Fibroblast of skin of scalp (primary cell): ENCODE results near the gene CDH18.

Experiments
- DNase-seq: peaks from one replicate; pipeline ENCODE4 v3.0.0-alpha.2; 2013

The CDH18 gene

DNA sequence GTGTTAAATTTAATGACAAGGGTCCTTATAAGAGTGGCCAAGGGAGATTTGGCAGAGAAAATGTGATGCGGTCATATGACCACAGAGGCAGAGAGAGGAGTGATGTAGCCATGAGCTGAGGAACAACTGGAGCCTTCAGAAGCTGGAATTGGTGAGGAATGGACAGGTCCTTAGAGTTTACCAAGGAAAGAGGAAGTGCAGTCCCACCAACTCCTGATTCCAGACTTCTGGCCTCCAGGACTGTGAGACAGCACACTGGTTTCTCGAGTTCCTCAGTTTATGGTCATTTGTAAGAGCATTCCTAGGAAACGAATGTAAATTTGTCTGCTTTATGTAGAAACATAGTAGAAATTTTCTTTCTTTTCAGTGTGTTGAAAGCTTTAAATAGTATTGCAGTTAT is 410.1 kb downstream of the CDH18 start:
- DNase-seq: no peak

DNA sequence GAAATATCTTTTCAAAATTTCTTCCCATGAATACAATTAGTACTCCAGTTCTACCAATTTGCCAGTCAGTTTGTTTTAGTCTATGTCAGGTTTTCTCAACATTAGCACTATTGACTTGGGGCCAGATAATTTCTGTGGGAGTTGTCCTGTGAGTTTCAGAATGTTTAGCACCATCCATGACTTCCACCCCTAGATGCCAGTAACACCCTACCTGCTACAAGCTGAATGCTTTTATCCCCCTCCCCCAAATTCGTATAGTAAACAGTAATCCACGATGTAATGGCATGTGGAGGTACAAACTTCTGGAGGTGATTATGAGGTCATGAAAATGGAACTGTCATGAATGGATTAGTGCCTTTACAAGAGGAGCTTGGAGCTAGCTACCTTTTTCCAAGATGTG is 420.0 kb downstream of the CDH18 start:
- DNase-seq: no peak

DNA sequence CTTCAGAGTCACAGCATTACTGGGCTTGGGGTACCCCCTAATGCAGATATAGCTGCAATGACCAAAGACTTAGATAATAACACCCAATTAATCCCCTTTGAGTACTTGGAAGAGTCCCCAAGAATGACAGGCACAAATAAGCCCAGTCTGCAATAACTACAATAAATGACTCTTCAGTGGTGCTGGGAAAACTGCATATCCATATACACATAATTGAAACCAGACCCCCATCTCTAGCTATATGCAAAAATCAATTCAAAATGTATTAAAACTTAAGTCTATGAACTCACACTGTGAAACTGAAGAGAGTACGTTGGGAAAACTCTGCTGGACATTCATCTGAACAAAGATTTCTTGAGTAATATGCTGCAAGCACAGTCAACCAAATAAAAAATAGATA is 422.5 kb downstream of the CDH18 start:
- no peak for DNase-seq

DNA sequence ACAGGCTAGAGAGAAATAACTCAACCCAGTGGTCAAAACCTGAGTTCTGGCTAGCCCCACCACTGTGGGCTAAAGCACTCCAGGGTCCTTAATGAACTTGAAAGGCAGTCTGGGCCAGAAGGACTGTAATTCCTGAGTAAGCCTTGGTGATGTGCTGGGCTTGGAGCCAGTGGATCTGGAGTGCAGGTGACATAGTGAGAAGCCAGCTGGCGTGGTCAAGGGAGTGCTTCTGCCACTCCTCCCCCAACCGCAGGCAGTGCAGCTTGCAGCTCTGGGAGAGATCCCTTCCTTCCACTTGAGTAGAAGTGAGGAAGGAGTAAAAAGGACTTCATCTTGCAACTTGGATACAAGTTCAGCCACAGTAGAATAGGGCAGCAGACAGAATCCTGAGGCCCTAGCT is 424.0 kb downstream of the CDH18 start:
- no peak for DNase-seq

DNA sequence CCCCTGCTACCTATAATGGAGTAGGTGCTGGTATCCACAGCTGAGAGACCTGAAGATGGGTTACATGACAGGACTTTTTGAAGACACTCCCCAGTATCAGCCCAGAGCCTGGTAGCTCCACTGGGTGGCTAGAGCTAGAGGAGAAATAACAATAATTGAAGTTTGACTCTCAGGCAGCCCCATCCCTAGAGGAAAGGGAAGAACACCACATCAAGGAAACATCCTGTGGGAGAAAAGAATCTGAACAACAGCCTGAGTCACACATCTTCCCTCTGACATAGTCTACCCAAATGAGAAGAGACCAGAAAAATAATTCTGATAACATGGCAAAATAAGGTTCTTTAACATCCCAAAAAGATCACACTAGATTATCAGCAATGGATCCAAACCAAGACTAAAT is 432.1 kb downstream of the CDH18 start:
- DNase-seq: peak; percentile 11

DNA sequence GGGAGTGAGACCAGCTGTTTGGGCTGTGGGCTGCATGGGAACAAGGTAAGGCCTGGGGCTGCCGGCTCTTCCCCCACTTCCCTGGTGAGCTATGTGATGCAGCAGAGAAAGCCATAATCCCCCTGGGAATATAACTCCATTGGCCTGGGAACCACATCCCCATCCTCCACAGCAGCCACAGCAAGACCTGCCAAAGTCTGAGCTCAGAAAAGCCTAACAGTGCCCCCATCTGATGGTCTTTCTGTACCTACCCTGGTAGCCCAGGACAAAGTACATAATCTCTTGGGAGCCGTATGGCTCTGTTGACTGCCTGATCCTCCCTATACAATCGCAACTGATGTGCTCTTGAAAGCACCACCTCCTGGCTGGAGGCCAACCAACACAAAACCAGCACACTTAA is 432.6 kb downstream of the CDH18 start:
- peak; percentile 7 for DNase-seq

DNA sequence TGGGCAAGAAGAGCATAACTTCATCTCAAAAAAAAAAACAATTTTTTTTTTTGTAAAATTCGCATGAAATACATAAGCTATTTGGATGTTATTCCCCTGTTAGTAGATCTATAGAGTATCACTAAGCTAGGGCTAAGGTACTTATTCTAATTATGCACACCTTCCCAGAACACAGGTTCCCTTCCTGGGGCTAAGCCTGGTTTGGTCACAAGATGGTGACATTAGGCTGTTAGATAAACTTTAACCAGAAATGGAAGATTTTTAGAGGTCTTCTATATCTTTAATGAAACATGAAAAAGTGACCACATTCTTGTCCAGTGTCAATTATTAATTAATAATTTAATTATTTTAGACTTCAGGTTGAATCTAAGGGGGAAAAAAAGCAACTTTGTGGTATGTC is 433.5 kb downstream of the CDH18 start:
- no peak for DNase-seq

DNA sequence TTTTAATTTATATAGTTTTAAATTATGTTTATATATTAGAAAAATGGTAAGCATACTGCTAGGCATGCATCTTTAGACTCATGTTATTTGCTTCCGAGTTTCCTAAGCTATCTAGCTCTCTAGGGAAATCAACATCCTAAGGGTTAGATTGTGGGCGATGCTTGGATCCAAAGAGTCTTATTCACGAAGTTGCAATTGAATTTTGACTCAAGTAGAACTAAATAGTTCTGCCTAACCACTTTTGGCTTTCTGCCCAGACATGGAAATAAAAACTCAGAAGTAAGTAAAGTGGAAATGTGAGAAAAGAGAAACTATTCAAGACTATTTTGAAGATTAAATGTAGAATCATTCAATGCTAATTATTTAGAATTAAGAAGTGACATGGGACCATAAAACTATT is 440.4 kb downstream of the CDH18 start:
- peak; percentile 70 for DNase-seq

DNA sequence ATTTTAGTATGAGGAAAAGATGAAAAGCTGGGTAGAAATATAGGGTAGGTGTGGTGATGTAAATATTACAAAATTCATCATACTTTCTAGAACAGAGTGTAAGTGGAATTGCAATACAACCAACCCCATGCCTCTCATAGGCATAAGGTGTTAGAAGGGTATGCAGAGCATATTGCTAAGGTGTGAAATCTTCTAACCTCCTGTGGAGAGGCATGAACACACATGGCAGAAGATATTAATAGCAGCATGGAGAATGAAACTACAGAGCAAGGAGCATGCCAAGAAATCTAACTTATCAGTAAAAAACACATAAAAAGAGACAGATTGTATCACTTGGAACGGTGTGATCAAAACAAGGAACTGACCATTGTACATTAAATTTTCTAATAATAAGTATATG is 441.5 kb downstream of the CDH18 start:
- no peak for DNase-seq

DNA sequence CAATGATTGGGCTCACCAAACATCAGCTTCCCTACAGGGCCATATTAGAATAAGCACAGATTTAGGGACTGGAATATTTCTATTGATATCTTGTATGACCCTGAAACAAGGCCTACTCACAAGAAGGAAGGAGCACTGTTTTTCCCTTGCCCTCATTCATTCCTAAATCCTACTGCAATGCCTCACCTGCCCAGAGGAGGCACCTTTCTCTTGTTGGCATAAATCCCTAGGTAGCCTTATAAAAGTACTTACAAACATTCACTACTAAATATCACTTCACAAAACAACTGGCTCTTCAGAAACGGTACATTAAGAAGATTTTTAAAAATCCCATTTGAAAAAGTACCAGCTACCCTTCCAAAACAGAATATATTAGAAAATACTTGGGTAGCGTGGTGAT is 449.4 kb downstream of the CDH18 start:
- no peak for DNase-seq

DNA sequence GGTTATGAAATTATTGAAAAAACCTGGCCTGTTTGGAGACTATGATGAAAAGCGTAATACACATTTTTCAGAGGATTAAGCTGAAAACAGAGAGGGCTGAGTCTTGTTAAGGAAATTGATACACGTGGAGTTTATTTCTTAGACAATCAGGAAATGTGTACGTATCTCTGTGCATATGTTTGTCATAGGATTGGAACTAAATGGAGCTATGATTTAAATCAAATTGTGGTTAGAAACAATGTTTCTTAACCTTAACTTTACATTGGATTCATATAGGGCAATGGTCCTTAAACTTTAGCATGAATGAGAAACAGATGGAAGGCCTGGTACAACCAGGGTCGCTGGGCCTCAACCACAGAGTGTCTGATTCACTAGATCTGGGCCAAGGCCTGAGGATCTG is 451.6 kb downstream of the CDH18 start:
- no peak for DNase-seq

DNA sequence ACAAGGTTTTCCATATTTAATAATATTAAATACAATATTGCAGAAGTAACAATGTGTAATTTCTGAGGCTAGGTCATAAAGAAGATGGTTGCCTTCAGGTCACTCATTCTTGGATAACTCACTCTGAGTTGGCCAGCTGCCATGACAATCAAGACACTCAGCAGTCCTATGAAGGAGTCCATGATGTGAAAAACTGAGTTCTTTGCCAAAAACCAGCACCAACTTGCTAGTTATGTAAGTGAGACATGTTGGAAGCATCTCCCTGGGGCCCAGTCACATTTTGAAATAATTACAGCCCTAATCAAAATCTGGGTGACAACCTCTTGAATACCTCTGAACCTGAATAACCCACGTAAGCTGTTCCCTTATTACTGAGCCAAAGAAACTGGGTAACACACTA is 453.2 kb downstream of the CDH18 start:
- DNase-seq: peak; percentile 5

DNA sequence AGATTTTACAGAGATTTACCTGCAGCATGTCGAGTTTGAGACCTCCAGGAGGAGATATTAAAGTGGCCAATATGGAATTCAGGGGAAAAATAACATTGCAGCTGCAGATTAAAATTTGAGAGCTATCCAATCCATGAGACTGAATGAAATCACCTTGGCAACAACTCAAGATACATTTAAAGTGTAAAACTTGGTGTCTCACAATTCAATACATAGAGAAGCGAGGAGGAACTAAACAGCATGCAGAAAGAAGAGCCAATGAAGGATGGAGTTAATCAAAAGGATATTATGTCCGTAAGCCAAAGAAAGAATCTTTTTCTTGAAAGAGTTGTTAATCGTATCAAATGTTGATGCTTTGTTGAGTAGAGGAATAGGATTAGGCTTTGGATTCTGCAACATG is 455.1 kb downstream of the CDH18 start:
- no peak for DNase-seq

DNA sequence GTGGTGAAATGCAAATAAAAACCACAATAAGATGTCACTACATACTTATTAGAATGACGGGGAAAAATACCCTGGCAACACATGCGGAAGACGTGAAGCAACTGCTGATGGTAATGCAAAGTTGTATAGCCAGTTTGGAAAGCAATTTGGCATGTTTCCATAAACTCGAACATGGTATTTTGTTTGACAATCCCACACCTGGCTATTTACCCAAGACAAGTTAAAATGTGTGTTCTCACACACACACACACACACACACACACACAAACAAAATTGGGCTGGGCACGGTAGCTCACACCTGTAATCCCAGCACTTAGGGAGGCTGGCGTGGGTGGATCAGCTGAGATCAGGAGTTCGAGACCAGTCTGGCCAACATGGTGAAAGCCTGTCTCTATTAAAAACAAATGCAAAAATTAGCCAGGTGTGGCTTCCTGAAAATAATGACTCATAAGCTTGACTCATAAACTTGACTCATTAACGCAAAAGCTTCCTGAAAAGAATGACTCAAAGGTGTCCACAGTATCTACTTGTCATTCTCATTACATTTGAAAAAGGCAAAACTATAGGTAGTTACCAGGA is 456.5 kb downstream of the CDH18 start:
- no peak for DNase-seq

DNA sequence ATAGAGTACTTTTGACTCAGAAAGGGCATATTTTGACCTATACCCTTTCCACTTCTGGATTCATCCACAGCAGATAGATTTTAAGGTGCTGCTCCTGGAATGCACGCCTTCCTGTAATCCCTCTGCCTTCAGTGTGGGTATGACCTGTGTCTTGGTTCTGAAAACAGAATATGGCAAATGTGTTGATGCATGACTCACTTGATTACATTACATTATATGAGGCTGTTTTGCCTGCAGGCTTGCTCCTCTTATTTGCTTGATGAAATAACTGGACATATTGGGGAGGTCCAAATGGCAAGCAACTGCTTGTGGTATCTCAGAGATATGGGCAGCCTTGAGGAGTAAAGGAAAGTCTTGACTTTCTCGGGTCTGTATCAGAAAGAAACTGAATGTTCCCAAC is 468.6 kb downstream of the CDH18 start:
- no peak for DNase-seq

DNA sequence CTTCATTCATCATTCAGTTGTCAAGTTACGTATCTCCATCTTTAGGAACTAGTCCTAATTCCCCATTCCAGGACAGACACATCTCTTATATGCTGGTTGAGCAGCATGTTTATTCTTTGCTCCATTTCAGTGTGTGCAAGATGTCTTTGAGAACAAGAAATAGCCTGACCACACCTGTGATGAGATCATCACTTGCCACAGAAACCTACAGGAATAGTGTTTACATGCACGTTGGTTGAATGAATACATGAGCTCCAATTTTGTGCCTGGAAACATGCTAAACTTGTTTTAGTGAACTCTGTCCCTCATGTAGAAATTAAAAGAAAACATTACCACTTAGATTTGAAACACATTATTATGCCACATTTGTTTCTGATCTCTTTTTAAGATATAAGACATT is 489.1 kb downstream of the CDH18 start:
- no peak for DNase-seq

DNA sequence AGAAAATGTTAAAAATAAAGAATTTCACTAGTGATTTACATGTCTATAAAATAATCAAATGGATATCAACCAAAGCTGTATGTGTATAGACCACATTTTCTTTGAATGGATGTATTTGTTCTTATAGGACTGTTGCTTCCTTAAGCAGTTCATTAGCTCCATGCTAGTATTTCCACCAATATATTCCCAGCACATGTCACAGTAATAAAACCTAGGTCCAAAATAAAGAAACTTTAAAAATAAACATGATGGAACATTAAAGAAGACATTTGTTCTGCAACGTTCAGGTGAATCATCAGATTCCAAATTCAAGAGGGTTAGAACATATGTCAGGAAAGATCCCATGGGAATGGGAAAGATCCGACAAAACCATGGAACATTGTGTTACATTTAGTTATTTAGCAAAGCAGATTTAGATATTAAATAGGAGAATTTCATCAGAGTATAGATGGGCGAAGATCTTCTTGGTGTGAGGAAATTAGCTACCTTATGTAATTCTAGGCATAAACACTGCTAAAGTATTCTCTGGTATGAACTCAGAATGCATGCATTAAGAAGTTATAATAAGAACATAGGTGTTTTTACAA is 490.7 kb downstream of the CDH18 start:
- DNase-seq: no peak

DNA sequence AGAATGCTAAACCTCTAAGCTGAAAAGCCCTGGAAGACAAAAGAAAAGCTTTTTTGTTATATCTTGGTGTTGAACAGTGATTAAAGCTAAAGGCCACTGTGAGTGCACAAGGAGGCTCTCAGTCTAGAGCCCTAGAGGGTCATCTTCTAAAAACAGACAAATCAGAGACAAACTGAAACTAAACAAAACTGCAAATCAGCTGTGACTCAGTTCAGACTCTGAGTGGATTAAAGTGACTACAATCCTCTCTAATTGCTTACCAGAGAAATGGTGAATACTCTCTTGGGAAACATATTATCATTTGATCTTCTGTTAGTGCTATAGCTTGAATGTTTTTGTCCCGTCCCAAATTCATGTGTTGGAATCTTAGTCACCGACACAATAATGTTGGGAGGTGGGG is 491.9 kb downstream of the CDH18 start:
- DNase-seq: no peak

DNA sequence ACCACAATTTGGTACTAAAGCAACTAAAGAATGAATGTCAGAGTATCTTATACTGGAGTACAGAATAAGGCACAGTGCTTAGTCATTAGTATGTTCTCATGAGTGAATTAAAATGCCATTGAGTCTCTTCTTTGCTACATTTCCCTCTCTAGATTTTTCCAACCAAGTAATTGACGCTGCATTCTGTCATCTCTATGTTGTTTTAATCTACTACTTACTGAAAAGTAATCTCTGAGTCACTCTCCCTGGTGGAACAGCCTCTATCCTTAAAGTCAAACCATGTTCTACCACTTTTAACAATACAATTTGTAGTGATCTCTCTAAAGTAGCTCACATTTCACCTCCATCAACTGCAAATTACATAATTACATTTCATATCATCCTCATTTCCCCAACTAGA is 495.1 kb downstream of the CDH18 start:
- no peak for DNase-seq

DNA sequence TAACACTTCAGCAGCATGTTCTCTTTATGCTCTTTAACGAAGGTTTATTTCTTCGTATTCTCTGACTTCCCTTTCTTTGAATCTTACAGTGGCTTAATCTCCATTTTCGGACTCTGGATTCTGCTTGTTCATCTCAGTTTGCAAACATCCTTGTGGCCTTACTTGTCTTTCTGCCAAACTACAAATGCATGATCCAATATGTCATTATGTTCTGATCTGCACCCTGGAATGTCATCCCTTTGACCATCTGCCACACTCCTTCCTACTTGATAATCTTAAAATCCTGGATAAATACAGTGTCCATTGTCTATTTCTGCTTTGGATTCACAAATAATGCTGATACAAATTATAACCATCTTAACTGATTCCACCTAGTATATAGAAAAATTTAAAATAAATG is 499.2 kb downstream of the CDH18 start:
- DNase-seq: no peak

DNA sequence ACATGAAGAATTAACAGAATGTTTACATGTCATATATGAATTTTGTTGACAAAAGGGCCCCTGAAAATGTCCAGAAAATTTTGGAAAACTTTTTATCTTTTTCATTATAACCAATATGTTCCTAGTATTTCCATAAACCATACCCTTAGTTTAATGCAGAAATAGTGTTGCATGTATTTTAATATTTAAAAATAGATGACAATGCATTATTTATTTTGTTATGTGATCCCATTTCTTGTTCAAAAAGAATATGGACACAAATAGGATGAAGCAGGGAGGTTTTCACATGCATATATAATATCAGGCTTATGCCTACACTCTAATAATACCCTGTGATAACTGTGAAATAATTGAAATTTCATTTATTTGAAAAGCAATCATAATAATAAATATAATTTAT is 500.5 kb downstream of the CDH18 start:
- DNase-seq: no peak

DNA sequence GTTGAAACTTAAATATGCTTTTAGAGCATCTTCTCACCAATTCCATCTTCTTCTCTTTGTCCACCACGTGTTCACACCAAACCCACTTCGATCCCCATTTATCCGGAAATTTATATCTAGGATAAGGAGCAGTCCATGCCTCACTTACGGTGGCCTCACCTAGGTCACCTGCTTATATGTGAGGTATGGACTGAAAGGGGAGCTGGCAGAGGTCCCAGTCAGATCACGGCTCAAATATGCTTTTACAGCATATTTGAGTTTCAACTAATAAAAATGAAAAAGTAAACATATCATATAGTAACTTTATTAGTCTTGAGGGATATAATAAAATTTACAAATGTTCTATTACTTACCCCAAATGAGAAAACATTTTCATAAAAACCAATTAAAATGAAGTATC is 508.4 kb downstream of the CDH18 start:
- DNase-seq: no peak

DNA sequence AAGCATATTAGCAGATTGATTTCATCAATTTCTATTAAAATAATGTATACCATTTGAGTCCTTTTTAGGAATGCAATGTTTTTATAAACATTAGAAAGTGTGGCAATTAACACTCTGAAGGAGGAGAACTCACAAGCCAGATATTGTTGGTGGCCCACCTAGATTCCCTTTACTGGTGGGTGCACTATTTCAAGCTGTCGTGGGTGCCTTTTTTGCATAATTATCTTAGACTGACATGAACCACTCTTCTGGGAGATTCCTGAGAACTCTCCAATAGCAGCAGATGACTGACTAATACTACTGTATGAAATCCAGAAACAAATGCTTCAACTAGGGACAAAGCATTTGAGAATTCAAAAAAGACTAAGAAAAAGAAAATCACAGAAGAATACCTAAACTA is 526.0 kb downstream of the CDH18 start:
- no peak for DNase-seq

DNA sequence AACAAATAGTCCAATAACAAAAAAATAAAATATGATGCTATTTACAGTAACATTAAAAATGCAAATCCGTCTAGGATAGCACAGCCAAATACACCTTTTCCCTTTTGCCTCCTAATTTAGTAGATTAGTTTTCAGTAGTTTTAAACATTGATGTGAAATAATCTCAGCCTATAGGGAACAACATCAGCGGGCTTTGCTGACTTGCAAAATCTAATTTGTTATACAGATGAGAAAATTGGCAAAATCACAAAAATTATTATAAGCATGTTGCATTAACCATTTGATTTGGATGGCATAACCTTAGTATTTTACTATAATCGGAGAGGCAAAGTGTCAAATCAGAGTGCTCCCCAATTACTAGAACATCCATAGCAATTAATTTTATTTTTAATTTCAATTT is 563.5 kb downstream of the CDH18 start:
- no peak for DNase-seq
